ENCODE results near the gene ZNF212. TPM values are rescaled to one million over a fixed set of nuclear protein-coding genes. Genes with fewer than 3 reads are reported as not detected.

ZNF212 gene
- total and polyA plus RNA-seq, 2 experiments from 2014 or later = 11.6 to 14.2 TPM

DNA sequence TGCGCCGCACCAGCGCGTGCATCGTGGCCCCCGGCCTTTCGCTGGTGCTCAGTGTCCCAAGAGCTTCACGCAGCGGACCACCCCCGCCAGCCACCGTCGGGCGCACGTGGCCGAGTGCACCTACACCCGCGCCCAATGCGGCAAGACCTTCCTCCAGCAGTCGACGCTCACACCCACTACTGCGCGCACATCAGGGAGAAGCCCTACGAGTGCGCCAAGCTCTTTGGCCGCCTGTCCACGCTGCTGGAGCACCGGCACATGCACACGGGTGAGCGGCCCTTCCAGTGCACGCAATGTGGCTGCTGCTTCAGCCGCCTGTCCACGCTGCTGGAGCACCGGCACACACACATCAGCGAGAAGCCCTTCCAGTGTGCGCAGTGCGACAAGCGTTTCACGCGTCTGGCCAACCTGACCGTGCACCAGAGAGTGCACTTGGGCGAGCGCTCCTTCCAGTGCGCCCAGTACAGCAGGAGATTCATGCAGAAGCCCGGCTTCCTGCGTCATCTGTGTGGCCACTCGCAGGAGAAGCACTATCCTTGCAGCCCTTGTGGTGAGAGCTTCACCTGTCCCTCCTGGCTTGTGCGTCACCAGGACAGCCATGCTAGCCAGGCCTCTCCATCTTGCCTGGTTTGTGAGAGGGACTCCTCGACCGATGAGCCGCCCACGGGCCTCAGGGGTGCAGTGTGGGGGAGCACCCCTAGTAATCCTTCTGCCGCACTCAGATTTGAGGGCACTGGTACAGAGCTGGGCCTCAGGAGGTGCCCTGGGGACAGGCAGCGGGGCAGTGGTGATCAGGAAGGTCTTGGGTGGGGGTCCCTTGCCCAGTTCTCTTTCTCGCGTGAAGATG lies 55.4 kb downstream of the ZNF212 start:
- Histone ChIP-seq H3K4me1 (ENCODE audit: low read depth) (no peaks in the 10 kb centered on the region), H3K27me3 (no peaks in the 10 kb centered on the region), H3K4me3 (no peak overlapping the region), H3K9me3 (ENCODE audit: low read depth) (no peaks in the 10 kb centered on the region), H3K27ac (no peak overlapping the region), H3K36me3 (no peaks in the 10 kb centered on the region)
- DNase-seq (ENCODE audit: low read depth in 1 of 2, low spot score in 1 of 2) = no peak
- TF ChIP-seq, protein P1, sequence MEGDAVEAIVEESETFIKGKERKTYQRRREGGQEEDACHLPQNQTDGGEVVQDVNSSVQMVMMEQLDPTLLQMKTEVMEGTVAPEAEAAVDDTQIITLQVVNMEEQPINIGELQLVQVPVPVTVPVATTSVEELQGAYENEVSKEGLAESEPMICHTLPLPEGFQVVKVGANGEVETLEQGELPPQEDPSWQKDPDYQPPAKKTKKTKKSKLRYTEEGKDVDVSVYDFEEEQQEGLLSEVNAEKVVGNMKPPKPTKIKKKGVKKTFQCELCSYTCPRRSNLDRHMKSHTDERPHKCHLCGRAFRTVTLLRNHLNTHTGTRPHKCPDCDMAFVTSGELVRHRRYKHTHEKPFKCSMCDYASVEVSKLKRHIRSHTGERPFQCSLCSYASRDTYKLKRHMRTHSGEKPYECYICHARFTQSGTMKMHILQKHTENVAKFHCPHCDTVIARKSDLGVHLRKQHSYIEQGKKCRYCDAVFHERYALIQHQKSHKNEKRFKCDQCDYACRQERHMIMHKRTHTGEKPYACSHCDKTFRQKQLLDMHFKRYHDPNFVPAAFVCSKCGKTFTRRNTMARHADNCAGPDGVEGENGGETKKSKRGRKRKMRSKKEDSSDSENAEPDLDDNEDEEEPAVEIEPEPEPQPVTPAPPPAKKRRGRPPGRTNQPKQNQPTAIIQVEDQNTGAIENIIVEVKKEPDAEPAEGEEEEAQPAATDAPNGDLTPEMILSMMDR (IDR thresholded peaks at IDR 0.05; ENCODE audit: low read depth, low read length) = no peak

DNA sequence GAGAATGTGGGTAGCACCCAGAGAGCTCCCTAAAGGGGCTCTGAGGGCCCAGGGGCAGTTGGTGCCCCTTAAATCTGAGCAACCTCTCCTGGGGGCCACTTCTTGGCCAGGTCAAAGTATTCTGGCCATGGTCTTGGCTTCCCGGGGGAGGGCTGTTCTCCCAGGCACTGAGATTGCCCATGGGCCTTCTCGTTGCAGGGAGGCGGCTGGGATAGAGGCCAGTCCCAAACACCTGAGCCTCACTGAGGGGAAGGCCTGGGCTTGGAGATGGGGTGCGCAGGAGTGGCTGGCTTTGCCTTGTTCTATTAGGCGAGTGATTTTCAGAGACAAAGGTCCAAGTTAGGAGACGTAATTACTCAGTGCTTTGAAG lies 56.0 kb downstream of the ZNF212 start:
- no peak overlapping the region for H3K4me3 ChIP-seq
- no peaks in the 10 kb centered on the region for H3K27me3 ChIP-seq
- no peaks in the 10 kb centered on the region for H3K36me3 ChIP-seq
- no peak overlapping the region for H3K27ac ChIP-seq
- H3K9me3 ChIP-seq (ENCODE audit: low read depth) = no peaks in the 10 kb centered on the region
- no peak for DNase-seq (ENCODE audit: low read depth in 1 of 2, low spot score in 1 of 2)
- no peaks in the 10 kb centered on the region for H3K4me1 ChIP-seq (ENCODE audit: low read depth)
- TF ChIP-seq, protein P1 (IDR thresholded peaks at IDR 0.05; ENCODE audit: low read depth, low read length) = no peak

DNA sequence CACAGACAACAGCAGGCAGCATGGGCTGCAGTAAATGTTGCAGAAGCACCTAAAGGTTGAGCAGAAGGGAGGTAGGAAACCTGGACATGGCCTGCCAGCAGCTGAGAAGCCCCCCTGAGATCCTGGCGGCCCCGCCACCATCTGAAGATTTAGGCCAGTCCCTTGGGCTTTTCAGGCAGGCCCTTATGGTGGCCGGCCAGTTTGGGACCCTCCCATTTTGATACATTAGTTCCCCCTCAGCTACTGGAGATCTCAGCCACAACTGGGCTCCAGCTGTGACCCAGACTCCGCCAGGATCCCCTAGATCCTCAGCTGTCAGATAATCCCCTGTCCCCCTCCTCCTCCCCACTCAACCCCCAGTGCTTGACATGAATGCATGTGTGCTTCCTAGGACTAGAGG lies 56.9 kb downstream of the ZNF212 start:
- TF ChIP-seq, protein P1 (IDR thresholded peaks at IDR 0.05; ENCODE audit: low read depth, low read length) = no peak
- Histone ChIP-seq H3K27ac (no peak overlapping the region), H3K4me1 (ENCODE audit: low read depth) (no peaks in the 10 kb centered on the region), H3K4me3 (no peak overlapping the region), H3K9me3 (ENCODE audit: low read depth) (no peaks in the 10 kb centered on the region), H3K27me3 (no peaks in the 10 kb centered on the region), H3K36me3 (no peaks in the 10 kb centered on the region)
- no peak for DNase-seq (ENCODE audit: low read depth in 1 of 2, low spot score in 1 of 2)

DNA sequence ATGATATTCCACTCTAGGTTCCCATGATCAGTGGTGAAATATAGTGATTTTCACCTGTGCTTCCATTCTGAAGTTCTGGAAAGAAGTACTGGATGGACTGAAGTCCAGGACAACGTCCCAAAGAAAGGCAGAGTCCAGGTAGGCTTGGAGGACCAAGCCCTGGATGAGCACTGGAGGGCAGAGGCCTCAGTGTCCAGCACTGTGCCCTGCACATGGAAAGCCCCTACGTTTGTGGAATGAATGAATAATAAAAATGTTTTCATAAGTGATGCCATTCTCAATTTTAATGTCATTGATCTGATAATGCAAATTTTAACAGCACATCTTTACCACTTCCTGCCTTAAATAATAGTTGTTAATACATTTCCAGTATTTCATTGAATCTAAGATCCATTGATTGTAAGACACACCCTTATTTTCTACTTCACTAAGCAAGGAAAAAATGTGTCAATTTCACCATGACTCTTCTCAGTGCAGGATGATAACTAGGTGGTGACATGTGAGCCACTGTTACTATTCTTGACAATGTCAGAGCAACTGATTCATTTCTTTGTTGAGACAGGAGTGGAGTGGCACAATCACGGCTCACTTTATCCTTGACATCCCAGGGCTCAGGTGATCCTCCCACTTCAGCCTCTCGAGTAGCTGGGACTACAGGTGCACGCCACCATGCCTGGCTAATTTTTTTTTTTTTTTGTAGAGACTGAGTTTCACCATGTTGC lies 57.7 kb downstream of the ZNF212 start:
- Histone ChIP-seq H3K27ac (no peak overlapping the region), H3K27me3 (no peaks in the 10 kb centered on the region), H3K4me1 (ENCODE audit: low read depth) (no peaks in the 10 kb centered on the region), H3K9me3 (ENCODE audit: low read depth) (no peaks in the 10 kb centered on the region), H3K4me3 (no peak overlapping the region), H3K36me3 (no peaks in the 10 kb centered on the region)
- no peak for DNase-seq (ENCODE audit: low read depth in 1 of 2, low spot score in 1 of 2)
- TF ChIP-seq, protein P1 (IDR thresholded peaks at IDR 0.05; ENCODE audit: low read depth, low read length) = no peak

DNA sequence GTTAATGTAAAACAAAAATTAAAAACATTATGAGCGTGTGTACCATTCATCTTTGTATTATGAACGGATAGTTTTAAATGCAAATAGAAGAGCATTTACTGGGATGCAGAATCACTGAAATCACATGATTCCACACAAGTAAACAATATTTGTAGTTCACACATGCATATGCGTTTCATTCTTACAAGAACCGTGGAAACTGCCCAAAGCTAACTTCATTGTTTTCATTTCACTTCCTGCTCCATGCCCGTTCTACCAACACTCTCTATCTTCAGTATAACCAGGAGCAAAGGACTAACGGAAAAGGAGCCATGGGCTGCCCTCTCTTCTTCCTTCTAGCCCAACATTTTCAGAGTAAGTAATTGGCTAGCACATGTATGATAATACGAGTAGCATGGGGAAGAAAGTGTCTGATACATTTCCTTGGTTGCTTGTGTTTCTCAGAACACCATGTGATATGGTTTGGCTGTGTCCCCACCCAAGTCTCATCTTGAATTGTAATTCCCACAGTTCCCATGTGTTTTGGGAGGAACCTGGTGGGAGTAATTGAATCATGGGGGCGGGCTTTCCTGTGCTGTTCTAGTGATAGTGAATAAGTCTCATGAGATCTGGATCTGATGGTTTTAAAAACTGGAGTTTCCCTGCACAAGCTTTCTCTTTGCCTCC lies 61.3 kb downstream of the ZNF212 start:
- Histone ChIP-seq H3K36me3 (no peaks in the 10 kb centered on the region), H3K4me1 (ENCODE audit: low read depth) (no peaks in the 10 kb centered on the region), H3K27ac (no peak overlapping the region), H3K4me3 (no peak overlapping the region), H3K9me3 (ENCODE audit: low read depth) (no peaks in the 10 kb centered on the region), H3K27me3 (no peaks in the 10 kb centered on the region)
- TF ChIP-seq, protein P1 (IDR thresholded peaks at IDR 0.05; ENCODE audit: low read depth, low read length) = no peak
- no peak for DNase-seq (ENCODE audit: low read depth in 1 of 2, low spot score in 1 of 2)

All from cardiac muscle cell (in vitro differentiated cells and primary cell).